Astrocyte of the hippocampus (primary cell): Measurements from ENCODE around the gene EBI3.
A peak's percentile ranks its signal among the peaks of the same experiment; 100 is the strongest.
"Not testable (repeated sequence)": the region's sequence is repeated elsewhere in the genome, so short reads cannot be mapped to it uniquely, and the experiment has no call there.

Source experiments
- DNase-seq: peaks from one replicate; pipeline ENCODE4 v3.0.0; 2011; ENCODE audit warnings: low read depth, low spot score

Gene EBI3

GRCh38 chr19:4234142-4234861 lies 5.0 kb downstream of the EBI3 start:
- no peak for DNase-seq

- DNase-seq: no peak
Observed at GRCh38 chr19:4234862-4235201, 5.5 kb downstream of the EBI3 start.

- DNase-seq: not testable (repeated sequence)
Observed at GRCh38 chr19:4237510-4237909, 8.2 kb downstream of the EBI3 start.

GRCh38 chr19:4238831-4239230 lies 9.5 kb downstream of the EBI3 start:
- no peak for DNase-seq

- no peak for DNase-seq
Observed at GRCh38 chr19:4241824-4242430, 12.6 kb downstream of the EBI3 start.

GRCh38 chr19:4245938-4246337 lies 16.6 kb downstream of the EBI3 start:
- not testable (repeated sequence) for DNase-seq

GRCh38 chr19:4246767-4247593 lies 17.7 kb downstream of the EBI3 start, which contains the start of gene YJU2:
TSS of gene YJU2 (plus strand) at chr19:4247080. CDS start at chr19:4247147, 67 bp downstream.
- DNase-seq: peak; percentile 100

GRCh38 chr19:4256563-4256962 lies 27.2 kb downstream of the EBI3 start:
- no peak for DNase-seq

- DNase-seq: no peak
Observed at GRCh38 chr19:4257025-4257424, 27.7 kb downstream of the EBI3 start.

GRCh38 chr19:4258181-4258580 lies 28.9 kb downstream of the EBI3 start:
- DNase-seq: no peak

- DNase-seq: no peak
Observed at GRCh38 chr19:4260613-4261191, 31.4 kb downstream of the EBI3 start.

GRCh38 chr19:4264812-4265211 lies 35.5 kb downstream of the EBI3 start:
- DNase-seq: no peak

GRCh38 chr19:4266253-4267000 lies 37.1 kb downstream of the EBI3 start:
- DNase-seq: no peak

- peak; percentile 43 for DNase-seq
Observed at GRCh38 chr19:4267101-4267900, 38.0 kb downstream of the EBI3 start.

GRCh38 chr19:4267901-4268815 lies 38.8 kb downstream of the EBI3 start:
- DNase-seq: no peak

- no peak for DNase-seq
Observed at GRCh38 chr19:4268816-4269430, 39.6 kb downstream of the EBI3 start.

GRCh38 chr19:4272894-4273293 lies 43.6 kb downstream of the EBI3 start:
- DNase-seq: no peak

GRCh38 chr19:4274321-4274686 lies 45.0 kb downstream of the EBI3 start:
- DNase-seq: not testable (repeated sequence)

GRCh38 chr19:4277191-4277696 lies 47.9 kb downstream of the EBI3 start:
- no peak for DNase-seq
